NCI-H2171 (cell line): ENCODE measurements around the gene USP36.

Experiments used
- DNase-seq: peaks from one replicate; lab custom pipeline; 2025; lab: John Stamatoyannopoulos, UW

Gene USP36

DNA sequence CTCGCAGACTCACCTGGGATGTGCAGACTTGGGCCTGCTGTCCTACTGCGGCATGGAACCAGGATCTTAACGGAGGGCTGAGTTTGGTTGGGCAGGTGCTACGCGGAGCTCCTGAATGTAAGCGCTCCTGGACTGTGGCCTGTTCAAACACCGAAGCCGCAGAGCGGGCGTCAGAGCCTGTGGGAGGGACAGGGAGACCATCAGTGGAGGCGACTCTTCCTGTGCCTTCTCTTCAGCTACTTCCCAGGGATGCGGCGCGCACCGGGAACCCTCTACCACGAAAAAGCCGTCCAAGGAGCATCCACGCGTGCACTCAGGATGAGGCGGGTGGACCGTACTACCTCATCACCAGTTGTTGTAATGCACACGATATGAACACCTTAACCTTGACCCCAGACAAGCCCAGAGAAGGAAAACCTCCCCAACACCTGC is 2.0 kb downstream of the USP36 start:
- no peak for DNase-seq

DNA sequence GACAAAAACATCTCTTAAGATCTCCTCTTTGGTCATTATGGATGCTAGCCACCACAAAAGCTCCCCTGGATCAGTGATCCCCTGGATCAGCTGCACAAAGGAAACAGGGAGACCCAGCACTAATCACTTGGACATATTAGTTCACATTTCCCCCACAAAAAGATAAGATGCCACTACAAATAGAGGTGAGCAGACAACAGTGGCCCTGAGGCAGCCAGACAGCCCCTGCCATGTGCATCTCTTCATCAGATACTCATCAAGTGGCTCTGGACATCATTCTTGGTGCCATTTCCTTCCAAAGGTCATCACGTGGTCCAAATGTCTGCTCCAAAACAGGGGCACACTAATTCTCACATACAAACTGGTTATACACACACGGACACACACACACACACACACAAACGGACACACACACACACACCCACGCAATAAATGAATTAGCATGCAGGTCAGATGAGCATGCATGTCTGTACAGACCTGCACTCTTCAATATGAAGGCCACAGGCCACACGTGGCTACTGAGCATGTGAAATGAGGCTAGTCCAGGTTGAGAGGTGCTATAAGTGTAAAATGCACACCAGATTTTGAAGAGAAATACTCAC is 4.1 kb downstream of the USP36 start:
- DNase-seq: no peak

DNA sequence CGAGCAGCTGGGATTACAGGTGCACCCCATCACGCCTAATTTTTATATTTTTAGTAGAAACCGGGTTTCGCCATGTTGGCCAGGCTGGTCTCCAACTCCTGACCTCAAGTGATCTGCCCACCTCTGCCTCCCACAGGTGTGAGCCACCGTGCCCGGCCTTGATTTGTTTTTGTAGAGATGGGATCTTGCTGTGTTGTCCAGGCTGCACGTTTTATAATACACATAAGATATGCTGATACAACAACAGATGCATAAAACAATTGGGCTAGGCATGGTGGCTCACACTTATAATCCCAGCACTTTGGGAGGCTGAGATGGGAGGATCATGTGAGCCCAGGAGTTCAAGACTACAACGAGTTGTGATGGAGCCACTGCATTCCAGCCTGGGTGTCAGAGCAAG is 6.0 kb downstream of the USP36 start:
- DNase-seq: no peak

DNA sequence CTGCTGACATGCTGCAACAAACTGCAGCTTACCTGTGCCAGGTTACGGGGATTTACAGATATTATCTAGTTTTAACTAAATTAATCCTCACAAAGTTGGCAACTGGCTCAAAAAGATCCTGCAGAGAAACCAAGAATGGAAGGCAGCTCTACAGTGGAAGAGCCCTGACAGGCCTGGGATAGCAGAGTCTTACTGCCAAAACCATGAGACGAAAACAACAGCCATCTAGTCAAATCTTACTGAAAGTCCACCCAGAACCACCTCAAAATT is 8.1 kb downstream of the USP36 start:
- DNase-seq: no peak

DNA sequence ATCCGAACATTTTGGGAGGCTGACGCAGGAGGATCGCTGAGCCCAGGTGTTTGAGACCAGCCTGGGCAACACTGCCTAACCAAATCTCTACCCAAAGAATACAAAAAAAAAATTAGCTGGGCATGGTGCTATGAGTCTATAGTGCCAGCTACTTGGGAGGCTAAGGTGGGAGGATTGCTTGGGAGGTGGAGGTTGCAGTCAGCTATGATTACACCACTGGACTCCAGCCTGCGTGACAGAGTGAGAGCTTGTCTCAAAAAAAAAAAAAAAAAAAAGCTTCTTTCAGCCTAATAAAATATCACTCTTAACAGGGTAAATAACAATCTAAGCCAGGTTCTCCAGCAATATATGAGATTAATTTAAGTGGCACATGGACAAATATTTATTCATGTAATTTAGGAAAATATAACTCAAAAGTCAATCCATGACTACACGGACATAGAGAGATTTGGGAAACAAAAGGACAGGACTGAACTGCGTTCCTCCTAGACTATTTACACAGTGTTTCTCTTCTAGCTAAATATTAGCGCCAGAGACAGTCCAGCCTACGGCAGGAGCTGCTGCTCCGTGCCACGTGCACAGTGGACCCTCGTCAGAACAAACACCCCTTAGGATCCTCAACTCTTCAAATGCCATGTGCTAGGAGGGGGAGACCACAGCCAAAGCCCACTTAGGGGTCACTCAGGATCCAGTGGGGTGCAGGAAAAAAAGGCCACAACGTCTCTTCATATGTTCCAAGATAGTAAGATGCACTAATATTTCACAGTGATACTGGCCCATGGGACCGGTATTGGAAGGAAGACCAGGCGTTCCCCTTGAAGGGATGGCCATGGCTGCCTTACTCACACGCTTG is 8.7 kb downstream of the USP36 start:
- DNase-seq: no peak

DNA sequence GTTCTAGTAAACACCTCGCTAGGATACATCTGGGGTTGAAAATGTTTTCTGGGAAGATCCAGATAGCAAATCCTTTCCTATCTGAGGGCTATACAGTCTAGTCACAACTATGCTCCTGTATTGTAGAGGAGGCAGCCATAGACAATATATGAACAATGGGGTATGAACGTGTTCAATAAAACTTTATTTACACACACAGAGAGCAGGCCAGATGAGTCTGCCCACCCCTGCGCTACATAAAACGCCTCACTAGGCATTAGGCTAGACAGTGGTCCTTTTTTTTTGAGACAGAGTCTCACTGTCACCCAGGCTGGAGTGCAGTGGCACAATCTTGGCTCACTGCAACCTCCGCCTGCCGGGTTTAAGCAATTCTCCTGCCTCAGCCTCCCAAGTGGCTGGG is 11.1 kb downstream of the USP36 start:
- DNase-seq: no peak

DNA sequence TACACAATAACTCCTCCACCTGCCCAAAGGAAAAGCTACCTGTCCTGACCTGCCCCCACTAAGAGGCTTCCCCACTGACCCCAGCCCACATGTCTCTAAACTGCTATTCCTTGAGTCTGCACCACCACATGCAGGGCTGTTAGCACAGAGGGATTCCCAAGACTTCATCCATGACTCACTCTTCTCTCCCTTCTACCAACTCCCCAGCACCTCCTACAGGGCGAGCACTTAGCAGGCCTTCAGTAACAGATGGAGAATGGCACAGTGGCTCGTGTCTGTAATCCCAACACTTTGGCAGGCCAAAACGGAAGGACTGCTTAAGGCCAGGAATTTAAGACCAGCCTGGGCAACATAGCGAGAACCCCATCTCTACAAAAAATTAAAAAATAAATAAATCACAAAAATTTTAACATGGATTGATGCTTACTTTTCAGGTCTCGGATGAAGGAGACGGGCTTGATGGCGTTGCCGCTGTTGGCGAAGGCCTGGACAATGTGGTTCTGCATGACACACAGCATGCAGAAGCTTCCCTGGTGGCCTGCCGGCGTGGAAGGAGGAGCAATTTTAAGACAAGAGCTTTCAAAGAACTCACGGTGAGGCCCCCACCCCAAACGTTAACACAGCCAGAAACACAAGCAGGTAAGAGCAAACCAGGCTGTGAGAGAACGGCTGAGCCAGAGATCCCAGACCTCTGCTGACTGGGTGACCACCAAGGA is 12.0 kb downstream of the USP36 start:
- no peak for DNase-seq

DNA sequence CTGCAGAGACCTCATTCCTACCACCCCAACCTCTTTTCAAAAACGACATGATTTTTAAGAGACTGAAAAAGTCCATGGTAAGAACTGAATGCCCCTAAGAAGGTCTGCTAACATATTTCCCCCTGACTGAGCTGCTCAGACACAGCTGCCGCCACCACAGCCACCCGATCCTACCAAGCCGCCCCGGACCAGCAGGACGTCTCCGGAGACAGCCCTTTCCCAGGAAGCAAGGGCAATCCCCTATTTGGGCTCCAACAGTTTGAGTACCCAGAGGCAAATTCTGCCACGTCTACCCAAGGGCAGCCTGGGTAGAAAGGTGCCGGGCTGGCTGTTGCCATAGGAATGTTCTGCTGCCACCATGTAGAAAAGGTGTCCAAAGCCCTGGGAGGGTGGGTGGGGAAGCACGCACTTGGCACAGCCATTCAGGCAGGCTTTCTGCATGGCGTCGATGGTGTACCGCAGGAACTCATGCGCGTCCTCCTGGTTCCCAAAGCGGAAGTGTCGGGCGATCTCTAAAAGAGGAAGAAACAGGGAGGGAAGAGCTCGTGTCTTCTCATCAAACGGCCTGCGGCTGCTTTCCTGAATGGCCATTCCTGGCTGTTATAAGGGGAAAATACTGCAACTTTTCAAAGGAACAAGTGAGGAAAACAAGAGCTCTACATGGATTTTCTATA is 13.6 kb downstream of the USP36 start:
- no peak for DNase-seq

DNA sequence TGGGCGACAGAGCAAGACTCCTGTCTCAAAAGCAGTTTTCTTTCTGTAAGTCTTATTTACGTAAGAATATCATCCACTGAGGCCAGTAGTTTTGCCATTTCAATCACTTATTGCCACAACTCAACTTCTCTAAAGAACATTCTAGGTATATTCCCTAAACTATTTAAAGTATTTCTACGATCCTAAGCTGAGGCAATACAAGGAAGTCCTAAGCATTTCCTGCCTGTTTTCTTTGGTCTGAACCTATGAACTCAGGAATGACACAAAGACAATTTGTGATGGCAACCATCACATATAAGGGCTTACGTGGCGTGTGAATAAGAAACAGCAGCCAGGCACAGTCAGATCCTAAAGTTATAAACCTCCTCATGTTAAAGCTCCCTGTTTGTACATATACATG is 14.2 kb downstream of the USP36 start:
- DNase-seq: no peak

DNA sequence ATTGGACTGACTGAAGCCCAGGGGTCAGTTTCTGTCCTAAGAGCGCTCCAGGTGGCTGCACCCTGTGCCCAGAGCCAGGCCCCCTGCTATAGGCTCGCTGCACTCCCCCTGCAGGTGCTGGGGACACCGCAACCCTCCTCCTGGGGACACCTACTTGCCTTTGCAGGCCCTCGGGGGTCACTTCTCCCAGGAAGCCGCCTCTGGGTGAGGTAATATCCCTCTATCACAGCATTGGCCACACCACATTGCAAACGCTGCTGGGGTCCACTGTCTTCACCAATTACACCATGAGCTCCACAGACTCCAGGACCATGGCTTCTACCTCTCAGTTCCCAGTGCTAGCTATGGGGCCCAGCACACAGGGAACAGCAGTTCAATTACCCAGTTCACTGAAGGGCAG is 14.9 kb downstream of the USP36 start:
- no peak for DNase-seq

DNA sequence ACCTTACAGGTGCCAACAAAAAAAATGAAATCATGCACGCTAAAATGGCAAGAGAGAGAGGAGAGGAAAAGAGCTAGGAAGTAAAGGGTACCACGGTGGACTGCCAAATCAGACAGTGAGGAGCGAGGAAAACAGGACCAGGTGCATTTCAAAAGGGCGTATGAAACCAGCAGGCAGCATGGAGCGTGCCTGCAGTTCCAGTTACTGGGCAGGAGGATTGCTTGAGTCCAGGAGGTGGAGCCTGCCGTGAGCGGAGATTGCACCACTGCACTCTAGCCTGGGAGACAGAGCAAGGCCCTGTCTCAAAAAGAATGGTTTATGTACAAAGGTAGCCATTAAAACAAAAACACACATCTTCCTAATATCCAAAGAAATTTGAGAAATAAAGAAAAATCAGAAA is 16.4 kb downstream of the USP36 start:
- DNase-seq: no peak

DNA sequence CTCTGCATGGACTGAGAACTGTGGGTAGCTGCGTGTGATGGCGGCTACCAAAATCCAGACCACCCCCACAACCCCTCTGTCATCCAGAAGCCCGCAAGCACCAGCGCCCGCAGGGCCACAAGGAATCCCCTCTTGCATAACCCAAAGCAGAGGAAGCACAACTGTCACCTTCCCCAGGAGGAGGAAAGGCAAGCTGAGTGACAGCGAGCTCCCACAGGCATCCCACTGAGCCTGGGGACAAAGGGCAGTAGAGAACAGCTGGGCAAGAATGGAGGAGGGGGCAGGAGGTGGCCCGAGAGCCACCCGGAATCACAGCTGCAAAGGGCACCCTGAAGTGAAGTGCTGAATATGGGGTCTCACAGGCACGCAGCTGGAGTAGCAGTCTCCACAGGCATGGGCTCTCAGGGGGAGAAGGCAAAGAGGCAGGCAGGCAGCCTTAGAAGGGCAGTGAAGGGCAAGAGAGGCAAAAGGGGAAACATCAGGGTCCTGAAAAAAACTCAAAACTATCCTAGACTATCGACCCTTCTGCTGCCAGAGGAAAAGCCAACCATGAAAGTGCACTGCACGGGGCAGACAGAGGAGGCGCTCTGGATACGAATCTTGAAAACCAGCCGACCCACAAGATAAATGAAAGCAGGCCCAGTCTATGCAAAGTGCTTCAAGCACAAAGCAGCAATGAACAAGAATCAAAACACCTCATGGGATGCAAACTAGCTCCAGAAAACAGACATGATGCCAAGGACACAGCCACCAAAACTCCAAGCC is 17.1 kb downstream of the USP36 start:
- no peak for DNase-seq

DNA sequence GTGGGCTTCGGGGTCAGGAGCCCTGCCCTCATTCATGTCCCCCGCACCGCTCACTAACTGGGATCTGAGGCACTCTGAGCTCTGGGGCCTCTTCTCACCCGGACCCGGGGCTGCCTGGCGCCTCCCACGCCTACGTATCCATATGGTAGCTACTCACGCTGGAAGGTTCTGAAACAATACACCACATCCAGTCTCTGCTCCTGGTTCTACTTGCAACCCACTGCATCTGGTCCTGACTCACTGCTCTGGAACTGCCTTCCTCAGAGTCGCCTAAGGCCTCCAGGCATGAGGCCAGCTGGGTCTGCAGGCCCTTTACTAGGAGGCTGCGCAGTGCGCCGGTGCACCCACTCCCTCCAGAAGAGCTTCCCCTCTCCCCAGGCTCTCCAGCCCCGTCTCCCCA is 18.1 kb downstream of the USP36 start:
- DNase-seq: no peak

DNA sequence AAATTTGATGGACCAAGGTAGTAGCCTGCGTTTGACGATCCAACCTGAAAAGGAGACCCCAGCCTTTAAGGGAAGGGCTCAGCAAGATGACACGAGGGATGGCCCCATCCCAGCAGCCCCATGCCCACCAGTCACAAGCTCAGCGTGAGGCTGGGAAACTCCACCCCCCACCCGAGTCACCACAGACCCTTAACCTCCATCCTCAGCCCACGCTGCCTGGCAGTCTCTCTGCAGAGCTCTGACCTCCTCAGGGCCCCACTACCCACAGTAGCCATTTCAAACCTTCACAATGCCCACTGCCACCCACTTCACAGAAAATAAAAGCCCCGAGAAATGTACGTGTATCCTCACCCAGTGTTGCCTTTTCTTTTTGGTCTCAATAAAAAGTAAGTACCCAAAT is 18.7 kb downstream of the USP36 start:
- no peak for DNase-seq

DNA sequence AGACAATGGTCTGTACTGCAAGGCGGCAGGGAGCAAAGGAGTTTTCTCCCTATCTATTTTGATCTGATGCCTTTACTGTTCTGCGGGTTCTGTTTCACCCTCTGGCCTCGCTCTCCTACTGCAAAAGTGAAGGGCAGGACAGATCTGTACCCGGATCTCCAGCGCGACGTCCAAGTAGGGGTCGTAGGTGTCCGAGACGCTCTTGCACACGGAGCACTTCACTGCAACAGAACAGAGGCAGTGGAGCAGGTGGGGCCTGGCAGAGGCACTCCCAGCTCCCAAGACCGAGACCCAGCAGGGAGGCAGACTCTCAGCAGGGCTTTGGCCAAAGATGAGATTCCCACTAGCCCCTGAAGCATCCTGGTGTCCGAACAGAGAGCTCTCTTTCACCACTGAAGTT is 19.8 kb downstream of the USP36 start:
- no peak for DNase-seq

DNA sequence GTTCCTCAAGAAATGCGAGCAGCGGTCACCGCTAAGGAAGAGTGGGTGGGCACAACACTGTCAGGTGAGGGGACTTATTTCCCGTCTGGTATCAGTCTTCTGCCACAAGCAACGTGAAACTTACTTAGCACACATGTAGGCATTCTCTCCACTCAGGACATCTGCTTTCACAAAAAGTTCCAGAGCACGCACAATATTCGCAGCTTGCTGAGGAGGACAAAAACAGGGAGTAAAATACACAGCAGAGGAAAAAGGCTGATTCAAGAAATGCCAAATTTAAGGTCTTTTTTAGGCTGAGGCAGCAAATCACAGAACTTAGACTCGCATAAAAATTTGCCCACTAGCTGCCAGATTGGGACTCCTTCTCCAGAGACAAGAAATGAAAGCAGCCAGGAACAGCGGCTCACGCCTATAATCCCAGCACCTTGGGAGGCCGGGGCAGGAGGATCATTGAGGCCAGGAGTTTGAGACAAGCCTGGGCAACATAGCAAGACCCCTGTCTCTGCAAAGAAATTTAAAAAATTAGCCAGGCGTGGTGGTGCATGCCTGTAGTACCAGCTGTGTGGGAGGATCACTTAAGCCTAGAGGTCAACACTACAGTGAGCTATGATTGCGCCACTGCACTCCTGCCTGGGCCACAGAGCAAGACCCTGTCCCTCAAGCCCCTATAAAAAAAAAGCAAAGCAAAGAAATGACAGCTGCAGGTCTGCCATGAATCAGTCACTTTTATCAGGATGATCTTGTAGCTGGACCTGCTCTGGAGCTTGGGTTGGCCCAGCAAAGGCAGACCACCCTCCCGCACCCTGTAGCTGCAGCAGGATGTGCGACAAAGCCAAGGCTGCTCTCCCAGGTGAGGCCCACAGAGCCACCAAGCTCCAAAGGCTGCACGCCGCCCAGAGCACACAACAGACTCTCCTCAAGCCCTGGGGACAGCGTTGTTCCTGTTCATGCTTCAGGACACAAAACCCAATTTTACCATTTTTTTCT is 20.5 kb downstream of the USP36 start:
- no peak for DNase-seq

DNA sequence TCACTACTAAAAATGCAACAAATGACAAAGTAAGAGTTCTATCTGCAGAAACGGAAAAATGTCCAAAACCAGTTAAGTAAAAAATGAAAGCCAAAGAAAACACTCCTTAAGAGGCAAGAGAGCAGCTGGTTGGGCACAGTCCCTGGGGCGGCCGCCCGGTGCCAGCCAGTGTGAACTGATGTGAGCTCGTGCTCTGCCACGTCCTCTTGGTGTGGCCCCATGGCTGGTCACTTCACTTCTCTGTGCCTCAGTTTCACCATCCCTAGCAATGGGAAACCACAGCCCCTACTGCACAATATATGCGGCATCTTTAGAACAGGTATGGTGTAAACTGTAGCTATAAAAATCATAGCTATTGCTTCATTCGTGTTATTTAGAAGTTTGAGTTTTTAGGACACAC is 21.2 kb downstream of the USP36 start:
- DNase-seq: no peak

DNA sequence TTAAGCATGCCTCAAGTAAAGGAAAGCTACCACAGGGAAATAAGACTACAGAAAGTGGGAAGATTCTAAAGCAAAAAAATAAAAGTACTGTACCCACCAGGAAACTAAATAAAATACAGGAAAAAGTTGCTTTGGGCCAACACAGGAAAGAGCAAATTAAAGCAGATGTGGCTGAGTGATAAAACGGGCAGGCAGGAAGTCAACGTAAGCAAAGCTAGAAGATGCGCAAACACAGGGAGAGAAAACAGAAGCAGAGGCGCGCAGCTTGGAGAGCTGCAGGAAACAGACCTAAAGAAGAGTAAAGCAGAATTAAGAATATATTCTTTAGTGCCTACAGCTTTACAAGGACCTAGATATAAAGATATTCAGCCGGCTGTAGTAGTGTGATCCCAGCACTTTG is 21.7 kb downstream of the USP36 start:
- no peak for DNase-seq

DNA sequence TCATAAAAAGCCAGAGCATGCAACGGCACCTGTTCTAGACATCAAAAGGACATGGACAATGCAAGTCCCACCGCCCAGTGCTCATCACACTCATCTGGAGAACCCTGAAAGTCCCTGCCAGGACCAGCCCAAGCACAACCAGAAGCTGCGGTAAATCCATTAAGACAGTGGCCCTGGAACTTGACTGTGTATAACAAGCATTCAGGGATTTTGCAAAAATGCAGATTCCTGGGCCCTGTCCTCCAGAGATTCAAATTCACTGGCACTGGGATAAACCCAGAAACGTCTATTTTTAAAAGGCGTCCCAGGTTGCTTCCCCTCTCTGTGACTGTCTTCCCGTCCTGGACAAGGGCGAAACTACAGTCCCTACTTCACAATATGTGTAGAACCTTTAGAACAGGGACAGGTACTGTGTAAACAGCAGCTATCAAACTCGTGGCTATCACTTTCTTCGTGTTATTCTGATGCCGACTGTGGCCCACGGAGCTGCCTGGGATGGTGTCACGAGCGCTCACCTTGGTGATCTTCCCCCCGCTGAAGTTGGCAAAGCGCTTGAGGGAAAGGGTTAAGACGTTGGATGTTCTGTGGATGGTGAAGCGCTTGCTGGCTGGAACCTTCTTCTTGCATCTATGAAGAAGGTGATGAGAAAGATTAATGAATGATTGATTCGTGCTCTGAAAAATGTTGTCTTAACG is 22.3 kb downstream of the USP36 start:
- no peak for DNase-seq

DNA sequence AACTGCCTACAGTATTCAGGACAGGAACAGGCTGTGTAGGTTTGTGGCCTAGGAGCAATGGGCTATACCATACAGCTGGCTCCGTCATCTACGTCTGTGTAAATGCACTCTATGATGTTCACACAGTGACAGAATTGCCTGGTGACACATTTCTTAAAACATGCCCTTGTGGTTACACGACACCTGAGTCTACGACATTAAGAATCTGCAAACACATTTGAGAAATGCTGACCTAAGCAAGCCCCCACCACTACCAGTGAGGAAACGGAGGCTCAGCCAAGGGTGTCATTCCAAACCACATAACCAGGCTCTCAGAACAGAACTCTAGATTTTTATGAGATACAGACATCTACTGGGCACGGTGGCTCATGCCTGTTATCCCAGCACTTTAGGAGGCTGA is 23.5 kb downstream of the USP36 start:
- DNase-seq: no peak
